Measurements from ENCODE around the gene ITGAD. TPM values are rescaled to one million over a fixed set of nuclear protein-coding genes. Genes with fewer than 3 reads are reported as not detected.
A peak's percentile ranks its signal among the peaks of the same experiment; 100 is the strongest.

ITGAD gene
- total RNA-seq, 1 donor from 2014 or later: not detected

DNA sequence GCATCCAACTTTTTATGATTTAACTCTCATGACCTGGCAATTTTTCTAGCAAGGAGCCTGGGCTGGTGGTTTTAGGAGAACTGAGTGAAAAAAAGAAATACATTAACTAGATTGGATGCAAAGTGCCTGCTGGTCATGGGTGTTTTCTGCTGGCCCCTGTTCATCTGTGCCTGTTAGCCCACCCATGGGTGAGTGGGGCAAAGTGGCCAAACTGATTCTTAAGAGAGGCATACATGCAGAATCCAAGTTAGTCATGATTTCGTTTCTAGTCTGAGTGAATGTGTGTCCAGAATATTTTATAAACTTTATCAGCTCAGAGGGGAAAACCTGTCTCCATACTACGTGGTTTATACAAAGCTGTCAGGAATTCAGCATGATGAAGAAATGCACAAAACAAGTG is 4.6 kb upstream of the ITGAD start:
- H3K4me3 Mint-ChIP-seq: no peak overlapping the region
- no peak for DNase-seq (ENCODE audit: low read depth, low spot score)
- peaks cover 6% of the 10 kb centered on the region for H3K4me1 Mint-ChIP-seq
- TF ChIP-seq, protein P1, sequence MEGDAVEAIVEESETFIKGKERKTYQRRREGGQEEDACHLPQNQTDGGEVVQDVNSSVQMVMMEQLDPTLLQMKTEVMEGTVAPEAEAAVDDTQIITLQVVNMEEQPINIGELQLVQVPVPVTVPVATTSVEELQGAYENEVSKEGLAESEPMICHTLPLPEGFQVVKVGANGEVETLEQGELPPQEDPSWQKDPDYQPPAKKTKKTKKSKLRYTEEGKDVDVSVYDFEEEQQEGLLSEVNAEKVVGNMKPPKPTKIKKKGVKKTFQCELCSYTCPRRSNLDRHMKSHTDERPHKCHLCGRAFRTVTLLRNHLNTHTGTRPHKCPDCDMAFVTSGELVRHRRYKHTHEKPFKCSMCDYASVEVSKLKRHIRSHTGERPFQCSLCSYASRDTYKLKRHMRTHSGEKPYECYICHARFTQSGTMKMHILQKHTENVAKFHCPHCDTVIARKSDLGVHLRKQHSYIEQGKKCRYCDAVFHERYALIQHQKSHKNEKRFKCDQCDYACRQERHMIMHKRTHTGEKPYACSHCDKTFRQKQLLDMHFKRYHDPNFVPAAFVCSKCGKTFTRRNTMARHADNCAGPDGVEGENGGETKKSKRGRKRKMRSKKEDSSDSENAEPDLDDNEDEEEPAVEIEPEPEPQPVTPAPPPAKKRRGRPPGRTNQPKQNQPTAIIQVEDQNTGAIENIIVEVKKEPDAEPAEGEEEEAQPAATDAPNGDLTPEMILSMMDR (conservative IDR thresholded peaks at IDR 0.05): no peak
- H3K27ac Mint-ChIP-seq (ENCODE audit: unreplicated experiment): no peak overlapping the region
- H3K27me3 Mint-ChIP-seq (ENCODE audit: low read depth): peaks cover 39% of the 10 kb centered on the region
- no peaks in the 10 kb centered on the region for H3K9me3 Mint-ChIP-seq
- H3K36me3 Mint-ChIP-seq (ENCODE audit: low read depth): no peaks in the 10 kb centered on the region

DNA sequence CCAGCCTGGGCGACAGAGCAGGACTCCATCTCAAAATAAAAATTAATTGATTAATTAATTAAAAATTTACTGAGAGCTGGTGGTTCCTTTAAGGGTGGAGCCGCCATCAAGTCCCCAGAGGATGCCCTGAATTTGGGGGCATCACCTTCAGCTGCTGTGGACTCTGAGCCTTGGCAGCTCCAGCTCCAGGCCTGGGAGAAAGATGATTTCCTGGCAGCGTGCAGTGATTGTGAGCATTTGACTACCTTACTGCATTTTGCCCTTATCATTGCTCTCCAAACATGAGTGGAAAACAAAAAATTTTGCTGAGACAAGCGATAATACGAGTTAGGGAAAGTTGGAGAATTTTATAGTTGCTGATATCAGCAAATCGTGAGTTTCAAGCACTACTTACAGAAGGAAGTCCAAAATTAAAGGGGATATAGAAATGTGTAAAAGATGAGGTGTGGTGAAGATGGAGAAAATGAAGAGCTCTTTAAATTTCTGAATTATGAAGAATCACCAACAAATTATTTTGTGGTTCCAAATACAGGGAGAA is 2.6 kb upstream of the ITGAD start:
- no peaks in the 10 kb centered on the region for H3K36me3 Mint-ChIP-seq (ENCODE audit: low read depth)

DNA sequence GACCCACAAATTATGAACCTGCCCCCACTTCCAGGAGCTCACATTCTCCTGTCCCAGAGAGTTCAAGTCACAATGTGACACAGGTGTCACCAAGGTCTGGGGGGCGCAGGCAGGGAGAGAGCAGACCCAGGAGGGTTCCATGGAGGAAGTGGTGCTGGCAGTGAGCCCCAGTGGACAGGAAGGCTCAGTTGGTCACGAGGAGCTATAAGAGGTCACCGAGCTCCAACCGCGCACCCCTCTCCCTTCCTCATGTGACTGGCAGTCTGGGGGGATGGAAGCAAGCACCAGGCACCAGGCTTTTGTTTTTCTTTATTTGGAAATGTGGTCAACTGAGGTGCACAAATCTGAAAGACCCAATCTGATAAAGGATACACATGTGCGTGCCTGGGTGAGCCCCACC is 2.5 kb downstream of the ITGAD start:
- no peak for DNase-seq (ENCODE audit: low read depth, low spot score)
- Mint-ChIP-seq H3K9me3 (peaks cover 4% of the 10 kb centered on the region), H3K36me3 (ENCODE audit: low read depth) (no peaks in the 10 kb centered on the region), H3K4me1 (no peaks in the 10 kb centered on the region), H3K27me3 (ENCODE audit: low read depth) (peaks cover 4% of the 10 kb centered on the region), H3K4me3 (no peak overlapping the region), H3K27ac (ENCODE audit: unreplicated experiment) (no peak overlapping the region)
- TF ChIP-seq, protein P1 (conservative IDR thresholded peaks at IDR 0.05): no peak

More for the DNA sequence above, 2.6 kb upstream of the ITGAD start:
- Mint-ChIP-seq H3K27me3 (ENCODE audit: low read depth) (peaks cover 32% of the 10 kb centered on the region), H3K27ac (ENCODE audit: unreplicated experiment) (no peak overlapping the region), H3K4me3 (no peak overlapping the region), H3K9me3 (no peaks in the 10 kb centered on the region), H3K4me1 (peaks cover 6% of the 10 kb centered on the region)
- DNase-seq (ENCODE audit: low read depth, low spot score): no peak
- TF ChIP-seq, protein P1 (conservative IDR thresholded peaks at IDR 0.05): no peak

DNA sequence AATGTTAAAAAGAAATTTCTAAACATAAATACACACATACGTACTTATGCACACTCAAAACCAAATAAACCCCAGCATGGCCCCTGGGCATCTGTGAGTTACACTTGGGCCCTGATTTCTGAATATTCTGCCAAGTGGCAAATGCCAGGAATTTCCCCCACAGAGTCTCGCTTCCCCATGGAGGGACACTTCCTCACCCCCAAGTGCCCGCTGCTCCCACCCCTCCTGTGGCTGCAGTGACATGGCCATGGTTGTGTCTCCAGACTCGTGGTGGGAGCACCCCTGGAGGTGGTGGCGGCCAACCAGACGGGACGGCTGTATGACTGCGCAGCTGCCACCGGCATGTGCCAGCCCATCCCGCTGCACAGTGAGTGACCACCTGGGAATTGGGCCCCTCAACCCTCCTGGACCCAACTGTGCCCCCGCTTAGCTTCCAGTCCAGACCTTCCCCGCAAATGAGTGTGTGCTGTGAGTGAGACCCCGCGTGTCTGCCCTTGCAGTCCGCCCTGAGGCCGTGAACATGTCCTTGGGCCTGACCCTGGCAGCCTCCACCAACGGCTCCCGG is 4.0 kb downstream of the ITGAD start:
- Mint-ChIP-seq H3K27ac (ENCODE audit: unreplicated experiment) (peak overlapping the region; percentile 83), H3K4me3 (no peak overlapping the region), H3K36me3 (ENCODE audit: low read depth) (no peaks in the 10 kb centered on the region), H3K4me1 (no peaks in the 10 kb centered on the region), H3K9me3 (peaks cover 4% of the 10 kb centered on the region), H3K27me3 (ENCODE audit: low read depth) (peaks cover 2% of the 10 kb centered on the region)
- DNase-seq (ENCODE audit: low read depth, low spot score): no peak
- TF ChIP-seq, protein P1 (conservative IDR thresholded peaks at IDR 0.05): no peak

DNA sequence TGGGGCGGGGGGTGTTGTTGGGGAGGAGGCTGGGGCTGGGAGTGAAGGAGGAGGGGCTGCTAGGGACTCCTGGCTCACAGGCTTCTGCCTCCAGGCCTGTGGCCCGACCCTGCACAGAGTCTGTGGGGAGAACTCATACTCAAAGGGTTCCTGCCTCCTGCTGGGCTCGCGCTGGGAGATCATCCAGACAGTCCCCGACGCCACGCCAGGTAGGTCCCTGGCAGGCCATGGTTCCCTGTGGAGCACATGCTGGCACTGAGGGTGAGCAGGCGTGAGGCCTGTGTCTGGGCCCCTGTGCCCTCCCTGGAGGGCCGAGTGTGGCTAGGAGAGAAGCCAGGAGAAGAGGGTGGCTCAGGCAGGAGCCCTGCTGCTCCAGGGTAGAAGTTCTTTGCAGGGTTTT is 4.6 kb downstream of the ITGAD start:
- H3K4me3 Mint-ChIP-seq: no peak overlapping the region
- H3K27me3 Mint-ChIP-seq (ENCODE audit: low read depth): no peaks in the 10 kb centered on the region

More for the DNA sequence above, 4.6 kb downstream of the ITGAD start:
- no peak for DNase-seq (ENCODE audit: low read depth, low spot score)
- no peaks in the 10 kb centered on the region for H3K4me1 Mint-ChIP-seq
- peak overlapping the region; percentile 19 for H3K27ac Mint-ChIP-seq (ENCODE audit: unreplicated experiment)
- H3K9me3 Mint-ChIP-seq: peaks cover 4% of the 10 kb centered on the region
- TF ChIP-seq, protein P1 (conservative IDR thresholded peaks at IDR 0.05): no peak
- no peaks in the 10 kb centered on the region for H3K36me3 Mint-ChIP-seq (ENCODE audit: low read depth)
